Right renal pelvis (tissue), 4 donors: ENCODE measurements around the gene KLHL8. TPM values are rescaled to one million over a fixed set of nuclear protein-coding genes. Genes with fewer than 3 reads are reported as not detected.

ENCODE experiments used
- DNase-seq, 4 donors: peaks; one replicate each; pipeline ENCODE4 v3.0.0-alpha.2; 2013; ENCODE audit warnings: low read depth in 4 of 4, low spot score in 3 of 4, missing footprints in 1 of 4
- polyA plus RNA-seq, 4 donors: library from polyadenylated mRNA; unstranded; fragments of 120-200 nt; gene quantifications; one replicate each; pipeline ENCODE4 v1.2.1, GENCODE V29; 2013; ENCODE audit not compliant: insufficient read length in 4 of 4

The KLHL8 gene
- polyA plus RNA-seq, 4 donors, result 17.8 to 22.6 (median 21.1) TPM

DNA sequence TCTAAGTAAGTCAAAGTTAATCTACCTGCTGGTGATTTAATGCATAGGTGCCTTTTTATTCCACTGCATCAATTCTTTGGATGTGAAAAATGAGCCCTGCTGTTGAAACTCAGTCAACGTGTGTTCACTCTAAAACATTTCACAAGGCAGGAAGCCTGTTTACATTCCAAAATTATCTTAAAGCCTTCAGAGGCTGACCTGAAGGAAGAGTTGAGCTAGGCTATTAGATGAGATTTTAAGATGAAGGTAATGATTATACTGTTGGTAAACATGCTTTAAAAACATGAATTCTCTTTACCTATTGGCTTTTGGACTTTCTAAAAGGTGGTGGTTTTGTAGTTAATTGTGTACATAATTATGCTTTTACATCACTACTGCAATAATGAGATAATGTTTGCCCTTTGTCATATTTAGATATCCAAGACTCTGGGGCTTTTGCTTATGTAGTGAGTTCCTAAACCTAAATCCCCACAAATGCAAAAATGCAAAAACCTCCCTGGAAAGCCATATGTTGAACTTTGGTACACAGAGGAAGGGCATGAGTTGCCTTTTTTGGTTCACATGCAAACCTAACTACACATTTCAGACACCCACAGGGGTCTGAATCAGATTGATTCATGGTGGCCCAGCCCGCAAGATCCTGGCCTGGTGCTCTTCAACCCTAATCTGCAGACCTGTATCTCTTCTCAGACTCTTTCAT, 92.3 kb downstream of the KLHL8 start:
- DNase-seq, result no peak

DNA sequence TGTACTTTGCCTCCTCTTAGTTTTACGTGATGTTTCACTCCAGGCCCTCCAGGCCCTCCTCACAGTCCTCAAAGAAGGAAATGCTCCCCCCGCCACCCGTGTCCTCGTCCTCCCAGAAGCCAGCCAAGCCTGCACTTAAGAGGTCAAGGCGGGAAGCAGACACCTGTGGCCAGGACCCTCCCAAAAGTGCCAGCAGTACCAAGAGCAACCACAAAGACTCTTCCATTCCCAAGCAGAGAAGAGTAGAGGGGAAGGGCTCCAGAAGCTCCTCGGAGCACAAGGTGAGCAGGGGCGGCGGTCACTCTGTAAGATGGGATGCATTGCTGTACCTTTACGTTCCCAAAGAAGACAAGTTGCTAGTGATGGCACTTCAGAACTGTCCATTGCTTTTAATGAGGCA, 94.4 kb downstream of the KLHL8 start:
- no peak for DNase-seq

DNA sequence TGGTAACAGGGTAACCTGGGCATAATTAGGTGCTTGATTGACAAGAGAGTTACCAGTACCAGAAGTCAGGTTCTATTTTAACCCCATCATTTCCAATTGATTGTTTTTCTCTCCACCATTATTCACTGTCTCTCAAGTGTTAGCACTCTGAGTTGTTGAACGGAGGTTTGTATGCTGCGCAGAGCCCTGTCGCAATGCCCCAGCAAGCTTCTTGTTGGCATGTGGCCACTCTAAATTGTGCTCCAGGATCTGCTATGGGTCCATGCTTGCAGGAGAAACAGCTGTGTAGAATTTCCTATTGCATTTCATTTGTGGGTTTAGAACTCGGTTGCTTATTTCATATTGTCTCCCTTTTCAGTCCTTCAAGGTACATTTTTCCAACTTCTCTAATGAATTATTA, 98.2 kb downstream of the KLHL8 start:
- no peak for DNase-seq

DNA sequence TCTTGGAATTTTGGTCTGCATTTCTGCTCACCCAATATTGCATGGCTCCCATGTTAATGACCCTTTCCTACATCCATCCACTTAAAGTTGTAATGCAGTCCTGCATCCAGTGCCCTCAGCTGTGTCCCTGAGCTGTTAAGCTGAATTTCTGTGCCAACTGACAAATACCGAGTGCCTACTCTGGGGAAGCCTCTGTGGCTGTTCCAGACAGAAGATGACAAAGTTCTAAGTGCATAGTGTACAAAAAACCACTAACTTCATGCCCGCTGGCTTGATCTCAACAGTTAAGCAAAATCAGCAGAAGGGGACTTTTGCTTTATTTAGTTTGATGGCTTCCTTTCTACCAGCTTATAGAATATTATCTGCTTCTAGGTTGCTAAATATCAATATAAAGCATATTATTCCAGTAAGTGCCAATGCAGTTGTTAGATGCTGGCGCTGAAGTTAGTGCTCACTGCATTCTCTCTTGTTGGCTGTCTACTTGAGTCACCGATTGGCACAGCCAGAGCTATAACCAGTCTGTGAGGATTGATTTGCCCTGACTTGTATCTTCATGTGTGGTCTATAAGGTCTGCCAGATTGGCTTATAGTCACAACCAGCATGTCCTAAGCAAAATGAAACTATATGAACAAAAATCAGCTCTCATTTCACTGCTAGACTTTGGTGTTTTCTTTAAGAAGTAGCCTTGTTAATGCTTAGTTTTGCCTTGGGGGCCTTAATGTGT, 98.9 kb downstream of the KLHL8 start:
- DNase-seq, result no peak

DNA sequence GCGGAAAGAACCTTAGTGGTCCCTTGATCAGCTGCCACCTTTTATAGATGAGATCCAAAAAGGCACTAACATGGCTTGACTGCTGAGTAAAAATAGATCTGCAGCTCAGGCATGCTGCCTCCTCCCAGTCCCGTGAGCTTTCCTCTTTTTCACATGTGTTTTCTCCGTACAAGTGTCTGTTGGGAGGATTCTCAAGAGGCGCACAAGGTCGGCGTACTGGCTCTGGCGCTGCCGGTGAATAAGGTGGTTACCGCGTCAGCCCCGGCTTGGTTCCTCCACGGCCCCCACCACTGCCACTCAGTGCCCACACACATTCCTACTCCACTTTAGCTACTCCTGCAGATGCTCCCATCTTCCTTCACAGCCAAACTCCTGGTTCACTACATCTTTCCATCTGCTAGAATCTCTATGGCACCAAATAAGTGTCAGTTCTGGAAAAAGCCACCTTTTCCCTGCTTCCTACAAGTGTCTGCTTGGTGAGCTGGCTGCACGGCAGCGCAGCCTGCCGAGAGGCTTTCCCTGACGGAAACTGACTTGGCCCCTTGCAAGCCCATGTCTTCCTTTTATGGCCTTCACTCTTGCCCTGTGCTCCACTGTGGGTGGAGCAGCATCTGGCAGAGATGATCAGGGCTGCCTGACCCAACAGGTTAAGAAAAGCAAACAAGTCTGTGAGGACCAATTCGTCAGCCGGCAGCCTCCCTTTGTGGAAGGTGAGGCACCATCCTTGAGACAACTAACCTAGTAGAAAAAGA, 99.8 kb downstream of the KLHL8 start:
- no peak for DNase-seq

DNA sequence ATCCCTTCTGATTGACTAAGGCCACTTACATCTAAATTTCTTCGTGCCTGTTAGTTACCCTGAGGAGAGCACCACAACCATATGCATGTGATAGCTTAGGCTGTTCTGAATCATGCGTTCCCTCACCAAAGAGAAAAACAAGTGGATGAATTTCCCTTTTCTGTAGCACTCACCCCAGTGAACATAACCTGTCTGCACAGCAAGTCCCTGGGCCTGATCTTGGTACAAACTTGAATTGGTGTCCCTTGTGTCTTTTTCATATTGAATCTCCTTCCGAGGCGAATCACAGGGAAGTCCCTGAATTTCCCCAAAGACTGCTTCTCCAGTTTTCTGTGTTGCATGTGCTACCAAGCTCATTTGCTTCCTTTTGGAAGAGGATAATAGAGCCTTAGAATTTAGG, 100.4 kb downstream of the KLHL8 start:
- no peak for DNase-seq

DNA sequence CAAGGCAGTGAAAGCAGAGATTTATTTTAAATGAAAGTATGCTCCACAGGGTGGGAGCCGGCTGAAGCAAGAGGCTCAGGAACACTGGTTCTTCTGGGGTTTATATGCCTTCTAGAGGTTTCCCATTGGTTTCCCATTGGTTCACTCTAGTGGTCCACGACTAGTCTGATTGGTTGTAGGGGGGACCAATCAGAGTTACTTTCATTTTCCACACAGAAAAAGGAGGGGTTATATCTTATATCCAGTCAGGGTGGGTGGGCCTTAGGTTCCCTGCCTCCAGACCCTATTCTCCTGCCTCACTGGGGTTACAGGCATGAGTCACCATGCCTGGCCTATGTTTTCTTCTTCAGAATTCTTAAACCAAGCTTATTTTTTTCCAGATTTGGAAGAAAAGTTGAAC, 101.6 kb downstream of the KLHL8 start:
- no peak for DNase-seq

DNA sequence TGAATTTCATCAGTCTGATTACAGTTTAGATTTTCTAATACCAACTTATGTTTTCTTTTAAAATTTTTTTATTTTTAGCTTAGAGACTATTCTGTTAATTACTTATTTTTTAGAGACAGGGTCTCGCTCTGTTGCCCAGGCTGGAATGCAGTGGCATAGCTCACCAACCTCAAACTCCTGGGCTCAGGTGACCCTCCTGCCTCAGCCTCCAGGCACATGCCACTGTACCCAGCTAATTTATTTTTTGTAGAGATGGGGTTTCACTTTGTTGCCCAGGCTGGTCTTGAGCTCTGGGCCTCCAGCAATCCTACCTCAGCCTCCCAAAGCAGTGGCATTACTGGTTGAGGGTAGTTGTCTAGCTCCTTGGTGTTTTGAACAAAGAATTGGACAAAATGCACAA, 102.0 kb downstream of the KLHL8 start:
- no peak for DNase-seq

DNA sequence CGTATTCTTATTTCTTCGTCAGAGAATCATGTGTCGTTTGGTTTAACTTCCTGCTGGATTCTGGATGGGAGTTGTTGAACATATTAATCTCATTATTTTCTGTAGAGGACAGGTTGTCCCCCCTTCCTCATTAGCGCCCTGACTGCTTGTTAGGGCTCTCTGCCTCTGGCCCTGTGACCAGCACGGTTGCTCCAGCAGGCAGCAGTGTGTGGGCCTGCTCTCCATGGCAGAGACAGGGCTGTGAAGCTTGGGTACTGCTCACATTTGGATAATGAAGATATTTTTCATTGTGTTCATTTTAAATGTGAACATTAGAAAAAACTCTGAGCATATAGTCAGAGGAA, 102.7 kb downstream of the KLHL8 start:
- DNase-seq, result no peak

DNA sequence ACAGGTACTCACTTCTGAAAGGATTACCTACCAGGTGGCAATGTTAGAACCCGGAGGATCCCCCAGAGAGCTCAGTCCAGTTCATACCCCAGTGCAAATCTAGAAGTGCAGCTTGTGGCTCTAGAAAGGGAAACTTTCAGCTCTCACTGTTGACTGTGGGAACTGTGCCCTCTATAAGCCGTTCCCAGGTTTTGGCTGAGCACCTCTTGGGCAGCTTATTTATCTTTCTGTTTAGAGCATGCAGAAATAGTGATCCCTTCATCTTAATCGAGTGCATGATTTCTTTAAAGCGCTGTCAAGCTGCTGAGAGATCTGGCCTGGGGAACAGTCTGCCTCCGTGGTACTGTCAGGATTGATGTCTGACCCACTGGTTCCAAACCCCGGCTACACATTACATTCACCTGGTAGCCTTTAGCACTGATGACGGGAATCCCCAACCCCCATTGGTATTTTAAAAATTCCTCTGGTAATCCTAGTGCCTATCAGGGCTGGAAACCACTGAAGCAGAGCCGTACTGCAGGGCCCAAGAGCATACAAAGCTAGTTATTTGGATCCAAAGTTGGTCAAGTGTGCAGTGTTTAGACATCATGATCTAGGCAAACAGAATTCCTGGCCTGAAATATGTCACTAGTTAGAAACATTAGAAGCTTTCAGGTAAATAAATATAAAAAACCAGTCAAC, 103.2 kb downstream of the KLHL8 start:
- peak in 3 of 4 donors; percentile 56 to 81 (median 78) for DNase-seq

DNA sequence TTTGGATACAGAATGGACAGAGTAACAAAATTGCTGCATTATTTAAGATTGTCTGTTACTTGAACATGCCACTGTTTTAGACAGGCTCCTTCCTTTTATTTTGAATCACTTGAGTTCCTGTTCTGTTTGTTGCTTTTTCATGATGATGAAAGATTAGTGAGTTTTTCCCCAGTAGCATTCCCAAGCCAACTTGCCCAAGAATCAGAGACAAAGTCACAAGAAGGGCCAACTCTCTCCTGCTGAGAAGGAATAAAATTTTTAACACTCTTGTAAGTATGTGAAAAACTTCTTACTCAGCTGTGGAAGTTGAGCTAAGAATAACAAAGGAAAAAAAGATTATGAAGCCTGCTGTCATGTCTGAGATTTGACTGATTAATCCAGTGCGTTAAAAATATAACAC, 104.2 kb downstream of the KLHL8 start:
- DNase-seq, result no peak

DNA sequence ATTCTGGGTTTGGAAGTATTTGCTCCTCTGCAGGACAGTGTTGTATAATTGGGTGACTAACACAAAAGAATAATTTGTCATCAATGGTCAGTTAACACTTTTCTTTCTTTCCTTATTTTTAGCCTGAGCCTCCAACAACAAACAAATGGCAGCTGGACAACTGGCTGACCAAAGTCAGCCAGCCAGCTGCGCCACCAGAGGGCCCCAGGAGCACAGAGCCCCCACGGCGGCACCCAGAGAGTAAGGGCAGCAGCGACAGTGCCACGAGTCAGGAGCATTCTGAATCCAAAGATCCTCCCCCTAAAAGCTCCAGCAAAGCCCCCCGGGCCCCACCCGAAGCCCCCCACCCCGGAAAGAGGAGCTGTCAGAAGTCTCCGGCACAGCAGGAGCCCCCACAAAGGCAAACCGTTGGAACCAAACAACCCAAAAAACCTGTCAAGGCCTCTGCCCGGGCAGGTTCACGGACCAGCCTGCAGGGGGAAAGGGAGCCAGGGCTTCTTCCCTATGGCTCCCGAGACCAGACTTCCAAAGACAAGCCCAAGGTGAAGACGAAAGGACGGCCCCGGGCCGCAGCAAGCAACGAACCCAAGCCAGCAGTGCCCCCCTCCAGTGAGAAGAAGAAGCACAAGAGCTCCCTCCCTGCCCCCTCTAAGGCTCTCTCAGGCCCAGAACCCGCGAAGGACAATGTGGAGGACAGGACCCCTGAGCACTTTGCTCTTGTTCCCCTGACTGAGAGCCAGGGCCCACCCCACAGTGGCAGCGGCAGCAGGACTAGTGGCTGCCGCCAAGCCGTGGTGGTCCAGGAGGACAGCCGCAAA, 106.0 kb downstream of the KLHL8 start:
- DNase-seq, result no peak

DNA sequence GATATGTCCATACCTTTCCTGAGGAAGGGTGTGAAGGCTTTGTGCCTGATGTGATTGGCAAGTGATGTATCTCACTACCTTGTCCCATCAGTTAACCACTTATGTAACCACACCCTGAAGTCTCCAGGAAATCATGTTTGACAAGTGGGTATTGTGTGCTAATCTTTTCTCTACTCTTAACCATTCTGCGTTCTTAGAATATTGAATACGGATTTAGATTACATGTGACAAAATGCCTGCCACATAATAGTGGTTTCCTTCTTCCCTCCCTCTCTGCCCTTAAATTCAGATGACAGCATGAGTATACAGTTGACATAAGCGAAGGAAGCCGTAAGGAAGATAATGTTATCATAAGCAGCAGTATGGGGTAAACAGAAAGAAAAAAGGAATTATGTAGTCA, 108.4 kb downstream of the KLHL8 start:
- no peak for DNase-seq

Other genes with a start within 250 kb of the KLHL8 start
- gene HSD17B13, start 102.3 kb upstream of the KLHL8 start, polyA plus RNA-seq, result under 1 TPM; 0.25 to 0.36 (median 0.30) TPM
- 10 to 100 TPM; 57.1 to 74.5 (median 62.5) TPM for gene HSD17B11, start 170.6 kb upstream of the KLHL8 start, polyA plus RNA-seq
- gene NUDT9, start 202.0 kb upstream of the KLHL8 start, polyA plus RNA-seq, result 10 to 100 TPM; 69.1 to 76.6 (median 72.4) TPM